IMR-90 (cell line): ENCODE results near the gene VPS54. TPM values are rescaled to one million over a fixed set of nuclear protein-coding genes. Genes with fewer than 3 reads are reported as not detected.

ENCODE experiments used
- ATAC-seq: fragments of 200-7000 bp; cut with Tn5 transposase; 2 replicates; pipeline ENCODE4 v1.9.1; 2020; ENCODE audit warnings: low read depth, mild to moderate bottlenecking, moderate library complexity
- BruUV-seq: library from RNA; stranded (reverse); fragments of 400-500 nt; replicated peaks from 2 replicates; lab custom pipeline; 2021; lab: Mats Ljungman, UMichigan
- CTCF ChIA-PET: fragments of 300-600 bp; formaldehyde crosslinking; extraction: SDS; loops from one replicate; lab custom pipeline; 2021; ENCODE audit warnings: antibody characterized with exemption; lab: Yijun Ruan, JAX
- POLR2A ChIA-PET: fragments of 300-600 bp; sonication (Branson Sonifier 250); formaldehyde crosslinking; loops from one replicate; lab custom pipeline; 2022; ENCODE audit warnings: antibody characterized with exemption; ENCODE audit not compliant: unreplicated experiment; lab: Charles Lee
- DNase-seq: peaks from one replicate; pipeline ENCODE4 v3.0.0; 2013
- H2AFZ ChIP-seq: replicated peaks from 2 replicates; pipeline ENCODE3; 2013; ENCODE audit warnings: low read length, mild to moderate bottlenecking; ENCODE audit not compliant: poor library complexity
- H2AK5ac ChIP-seq: 2 replicates; pipeline ENCODE4 v1.6.1; 2013; ENCODE audit warnings: low read depth, low read length, inconsistent platforms
- H2AK9ac ChIP-seq: replicated peaks from 2 replicates; pipeline ENCODE3; 2013; ENCODE audit warnings: mild to moderate bottlenecking, low read depth, low read length, moderate library complexity; ENCODE audit not compliant: poor library complexity
- H2BK120ac ChIP-seq: 2 replicates; pipeline ENCODE4 v1.6.1; 2013; ENCODE audit warnings: low read depth, low read length, inconsistent platforms
- H2BK15ac ChIP-seq: 3 replicates; pipeline ENCODE4 v1.6.1; 2013; ENCODE audit warnings: low read depth, low read length, inconsistent platforms
- H2BK20ac ChIP-seq: 2 replicates; pipeline ENCODE4 v1.6.1; 2013; ENCODE audit warnings: low read depth, mild to moderate bottlenecking, inconsistent platforms, low read length, moderate library complexity
- H2BK5ac ChIP-seq: 2 replicates; pipeline ENCODE4 v1.6.1; 2013; ENCODE audit warnings: mild to moderate bottlenecking, low read depth, low read length, inconsistent platforms; ENCODE audit not compliant: poor library complexity, severe bottlenecking
- H3K14ac ChIP-seq: replicated peaks from 2 replicates; pipeline ENCODE4 v1.6.1; 2013; ENCODE audit warnings: low read depth, low read length, inconsistent platforms
- H3K18ac ChIP-seq: 2 replicates; pipeline ENCODE4 v1.6.1; 2013; ENCODE audit warnings: low read depth, low read length, control low read depth
- H3K23ac ChIP-seq: 2 replicates; pipeline ENCODE4 v1.6.1; 2013; ENCODE audit warnings: low read depth, low read length, inconsistent platforms
- H3K27ac ChIP-seq: 2 replicates; pipeline ENCODE4 v1.5.1; 2013; ENCODE audit warnings: mild to moderate bottlenecking, control low read depth, low read length; ENCODE audit not compliant: insufficient read depth
- H3K27me3 ChIP-seq: 2 replicates; pipeline ENCODE4 v1.6.1; 2013; ENCODE audit warnings: low read length; ENCODE audit not compliant: control insufficient read depth, insufficient read depth
- H3K36me3 ChIP-seq: 2 replicates; pipeline ENCODE4 v1.6.1; 2013; ENCODE audit warnings: low read length, mixed read lengths; ENCODE audit not compliant: control insufficient read depth, insufficient read depth
- H3K4ac ChIP-seq: 2 replicates; pipeline ENCODE4 v1.6.1; 2013; ENCODE audit warnings: low read depth, low read length, inconsistent platforms
- H3K4me1 ChIP-seq: 2 replicates; pipeline ENCODE4 v1.6.1; 2013; ENCODE audit warnings: low read length, mixed read lengths; ENCODE audit not compliant: control insufficient read depth, insufficient read depth
- H3K4me2 ChIP-seq: 2 replicates; pipeline ENCODE4 v1.6.1; 2013; ENCODE audit warnings: low read depth, mild to moderate bottlenecking, control low read depth, low read length, moderate library complexity
- H3K4me3 ChIP-seq: 2 replicates; pipeline ENCODE4 v1.5.1; 2013; ENCODE audit warnings: low read depth, mild to moderate bottlenecking, control low read depth, low read length, moderate library complexity; ENCODE audit not compliant: insufficient read depth
- H3K56ac ChIP-seq: 2 replicates; pipeline ENCODE4 v1.6.1; 2013; ENCODE audit warnings: low read length, inconsistent platforms; ENCODE audit not compliant: insufficient read depth; ENCODE audit errors: extremely low read depth
- H3K79me1 ChIP-seq, 2 experiments: 2 replicates each; pipeline ENCODE4 v1.6.1; 2013; ENCODE audit warnings: low read length in 2 of 2, inconsistent platforms in 1 of 2, low read depth in 1 of 2
- H3K9ac ChIP-seq: 2 replicates; pipeline ENCODE4 v1.6.1; 2013; ENCODE audit warnings: low read depth, low read length, control low read depth
- H3K9me1 ChIP-seq: 2 replicates; pipeline ENCODE4 v1.6.1; 2013; ENCODE audit warnings: low read length, inconsistent platforms; ENCODE audit not compliant: insufficient read depth
- H3K9me3 ChIP-seq: 2 replicates; pipeline ENCODE4 v1.6.1; 2013; ENCODE audit warnings: low read length; ENCODE audit not compliant: control insufficient read depth, insufficient read depth
- H4K20me1 ChIP-seq: 2 replicates; pipeline ENCODE4 v1.6.1; 2013; ENCODE audit warnings: low read length, inconsistent platforms; ENCODE audit not compliant: insufficient read depth
- H4K5ac ChIP-seq: 2 replicates; pipeline ENCODE4 v1.6.1; 2013; ENCODE audit warnings: mild to moderate bottlenecking, low read depth, low read length, control low read depth
- H4K8ac ChIP-seq, 2 experiments: 2 replicates each; pipeline ENCODE4 v1.6.1; 2013; ENCODE audit warnings: low read depth in 2 of 2, low read length in 2 of 2, control low read depth in 1 of 2, inconsistent platforms in 1 of 2
- H4K91ac ChIP-seq: 2 replicates; pipeline ENCODE4 v1.6.1; 2013; ENCODE audit warnings: low read depth, low read length, inconsistent platforms; ENCODE audit not compliant: insufficient read depth
- RAD21 ChIP-seq: IDR thresholded peaks from 2 replicates; pipeline ENCODE4 v1.6.1; 2012; ENCODE audit warnings: low read length, improper control_type of control experiment
- SMC3 ChIP-seq: fragments of 150-350 bp; IDR thresholded peaks from 2 replicates; pipeline ENCODE4 v1.6.1; 2016; ENCODE audit warnings: low read depth, mild to moderate bottlenecking, antibody characterized with exemption, low read length, moderate library complexity
- WGBS, 2 experiments: methylation state at CpG; one replicate each; pipeline versions ENCODE4 v1.1.5 to v1.1.7; 2013; ENCODE audit warnings: missing lambda C conversion rate in 2 of 2; ENCODE audit not compliant: insufficient read length in 1 of 2; ENCODE audit errors: extremely low coverage in 2 of 2; 5-methylcytosine and 5-hydroxymethylcytosine counted together
- dilution Hi-C: fragments of 300-500 bp; cut with HindIII; formaldehyde crosslinking; loops from one replicate; pipeline ENCODE4 v1.14.3; 2018; ENCODE audit warnings: low sequenced_read_pairs; ENCODE audit not compliant: unreplicated experiment
- in situ Hi-C: fragments of 300-500 bp; cut with MboI; formaldehyde crosslinking; loops from 3 replicates; pipeline ENCODE4 v1.14.3; 2019; ENCODE audit warnings: low sequenced_read_pairs, inconsistent platforms, mixed read lengths
- intact Hi-C: fragments of 100-400 bp; cut with micrococcal nuclease; formaldehyde crosslinking; loops from 2 replicates; pipeline ENCODE4 v1.10.0; 2022
- polyA plus RNA-seq, 3 experiments: library from polyadenylated mRNA; depleted of rRNA; stranded (reverse); fragments of >200 nt; gene quantifications; 2 replicates each; pipeline ENCODE4 v1.2.3, GENCODE V29; 2012; ENCODE audit warnings: low replicate concordance in 1 of 3
- total RNA-seq: library from RNA; depleted of rRNA; stranded (reverse); fragments of >200 nt; gene quantifications from 2 replicates; pipeline ENCODE4 v1.2.3, GENCODE V29; 2012
- TF ChIP-seq, protein P1 (sequence below): conservative IDR thresholded peaks from 2 replicates; pipeline ENCODE4 v1.5.1; 2012; ENCODE audit warnings: mild to moderate bottlenecking, low read depth, low read length, improper control_type of control experiment
- TF ChIP-seq, protein P2 (sequence below): fragments of 150-350 bp; IDR thresholded peaks from 2 replicates; pipeline ENCODE4 v1.6.1; 2017; ENCODE audit warnings: mild to moderate bottlenecking, antibody characterized with exemption, low read length, low read depth
- TF ChIP-seq, protein P3 (sequence below): fragments of 150-350 bp; IDR thresholded peaks from 2 replicates; pipeline ENCODE4 v1.6.1; 2016; ENCODE audit warnings: low read depth, mild to moderate bottlenecking, low read length, moderate library complexity, borderline replicate concordance

Gene VPS54
- total and polyA plus RNA-seq, 2 of the 4 experiments (the other 2 are of a cell fraction): 7.1 to 18.1 TPM

DNA sequence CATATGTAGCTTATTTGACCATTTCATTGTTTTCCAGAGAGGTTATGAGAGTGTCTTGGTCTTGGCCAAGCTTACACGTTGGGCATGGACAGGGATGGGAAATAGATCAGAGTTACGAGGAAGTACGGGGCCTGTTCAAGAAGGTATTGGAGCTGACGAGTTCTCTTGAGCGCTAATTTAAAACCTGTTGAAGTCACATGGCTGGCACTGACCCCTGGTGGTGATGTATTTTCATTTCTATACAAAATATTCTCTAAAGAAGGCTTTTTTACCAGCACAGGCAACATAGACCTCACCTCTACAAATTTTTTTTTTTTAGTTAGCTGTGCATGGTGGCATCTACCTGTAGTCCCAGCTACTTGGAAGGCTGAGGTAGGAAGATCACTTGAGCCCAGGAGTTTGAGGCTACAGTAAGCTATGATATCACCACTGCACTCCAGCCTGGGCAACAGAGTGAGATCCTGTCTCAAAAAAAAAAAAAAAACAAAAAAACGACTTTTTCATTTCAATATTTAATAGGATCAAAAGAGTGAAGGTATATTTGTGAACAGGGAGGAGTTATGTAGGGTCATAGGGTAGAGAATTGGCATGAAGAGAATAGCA lies 157.9 kb downstream of the VPS54 start:
- Histone ChIP-seq H2AFZ (no peak overlapping the region), H3K27ac (no peak overlapping the region), H3K4me1 (peaks cover 13% of the 10 kb centered on the region), H3K56ac (no peak overlapping the region), H3K9me1 (peaks cover 5% of the 10 kb centered on the region), H2BK15ac (no peak overlapping the region), H3K18ac (no peak overlapping the region), H3K23ac (no peak overlapping the region), H2AK5ac (peak overlapping the region; percentile 86; the same call in 1 of the 2 replicates), H2BK20ac (no peak overlapping the region), H3K9me3 (no peaks in the 10 kb centered on the region), H2BK5ac (no peak overlapping the region), H4K20me1 (peaks cover 9% of the 10 kb centered on the region; the same call in 1 of the 2 replicates), H3K4ac (no peak overlapping the region), H3K79me1 (peaks cover 17 to 38% of the 10 kb centered on the region in 2 experiments), H3K9ac (no peak overlapping the region), H3K14ac (no peak overlapping the region), H4K5ac (no peak overlapping the region), H3K27me3 (no peaks in the 10 kb centered on the region), H4K91ac (no peak overlapping the region), H3K4me2 (no peak overlapping the region), H2AK9ac (peak overlapping the region; percentile 52), H4K8ac (peak overlapping the region in 1 of 2 experiments; percentile 81; a peak in 1 of 4 replicates), H3K4me3 (no peak overlapping the region), H2BK120ac (no peak overlapping the region), H3K36me3 (peaks cover 21% of the 10 kb centered on the region)
- dilution Hi-C loops (loop anchor here (25.0 kb wide), 1 partner anchor 174 kb away; no protein-coding TSS in a partner anchor), in situ Hi-C loops (no loop called here), intact Hi-C loops (loop anchor here (1.0 to 2.0 kb wide), 2 partner anchors 169 to 273 kb away; partner anchors contain the start of genes MDH1 and WDPCP)
- peak; percentile 58 for DNase-seq
- ATAC-seq: peak; percentile 52
- ChIA-PET POLR2A (interaction anchor here (0.6 kb wide), 1 partner anchor 47 kb away, joined by 5 read pairs; no protein-coding TSS in a partner anchor), CTCF (interaction anchor here (0.6 to 1.9 kb wide), 15 partner anchors 9 to 276 kb away, joined by 3 to 14 read pairs (median 4); partner anchors contain the start of gene UGP2)
- WGBS, 2 experiments: no CpG with 5 or more reads among the region's 6 CpGs
- no TSS peak for BruUV-seq
- TF ChIP-seq, protein P1, sequence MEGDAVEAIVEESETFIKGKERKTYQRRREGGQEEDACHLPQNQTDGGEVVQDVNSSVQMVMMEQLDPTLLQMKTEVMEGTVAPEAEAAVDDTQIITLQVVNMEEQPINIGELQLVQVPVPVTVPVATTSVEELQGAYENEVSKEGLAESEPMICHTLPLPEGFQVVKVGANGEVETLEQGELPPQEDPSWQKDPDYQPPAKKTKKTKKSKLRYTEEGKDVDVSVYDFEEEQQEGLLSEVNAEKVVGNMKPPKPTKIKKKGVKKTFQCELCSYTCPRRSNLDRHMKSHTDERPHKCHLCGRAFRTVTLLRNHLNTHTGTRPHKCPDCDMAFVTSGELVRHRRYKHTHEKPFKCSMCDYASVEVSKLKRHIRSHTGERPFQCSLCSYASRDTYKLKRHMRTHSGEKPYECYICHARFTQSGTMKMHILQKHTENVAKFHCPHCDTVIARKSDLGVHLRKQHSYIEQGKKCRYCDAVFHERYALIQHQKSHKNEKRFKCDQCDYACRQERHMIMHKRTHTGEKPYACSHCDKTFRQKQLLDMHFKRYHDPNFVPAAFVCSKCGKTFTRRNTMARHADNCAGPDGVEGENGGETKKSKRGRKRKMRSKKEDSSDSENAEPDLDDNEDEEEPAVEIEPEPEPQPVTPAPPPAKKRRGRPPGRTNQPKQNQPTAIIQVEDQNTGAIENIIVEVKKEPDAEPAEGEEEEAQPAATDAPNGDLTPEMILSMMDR: peak; percentile 61
- peak; percentile 78 for TF ChIP-seq SMC3
- peak; percentile 70 for TF ChIP-seq RAD21
- TF ChIP-seq, protein P2, sequence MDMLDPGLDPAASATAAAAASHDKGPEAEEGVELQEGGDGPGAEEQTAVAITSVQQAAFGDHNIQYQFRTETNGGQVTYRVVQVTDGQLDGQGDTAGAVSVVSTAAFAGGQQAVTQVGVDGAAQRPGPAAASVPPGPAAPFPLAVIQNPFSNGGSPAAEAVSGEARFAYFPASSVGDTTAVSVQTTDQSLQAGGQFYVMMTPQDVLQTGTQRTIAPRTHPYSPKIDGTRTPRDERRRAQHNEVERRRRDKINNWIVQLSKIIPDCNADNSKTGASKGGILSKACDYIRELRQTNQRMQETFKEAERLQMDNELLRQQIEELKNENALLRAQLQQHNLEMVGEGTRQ: 0 out of 2 replicates have a peak, but pooled peaks have one; percentile 13
- TF ChIP-seq, protein P3, sequence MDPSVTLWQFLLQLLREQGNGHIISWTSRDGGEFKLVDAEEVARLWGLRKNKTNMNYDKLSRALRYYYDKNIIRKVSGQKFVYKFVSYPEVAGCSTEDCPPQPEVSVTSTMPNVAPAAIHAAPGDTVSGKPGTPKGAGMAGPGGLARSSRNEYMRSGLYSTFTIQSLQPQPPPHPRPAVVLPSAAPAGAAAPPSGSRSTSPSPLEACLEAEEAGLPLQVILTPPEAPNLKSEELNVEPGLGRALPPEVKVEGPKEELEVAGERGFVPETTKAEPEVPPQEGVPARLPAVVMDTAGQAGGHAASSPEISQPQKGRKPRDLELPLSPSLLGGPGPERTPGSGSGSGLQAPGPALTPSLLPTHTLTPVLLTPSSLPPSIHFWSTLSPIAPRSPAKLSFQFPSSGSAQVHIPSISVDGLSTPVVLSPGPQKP: no peak
